Endothelial cell of hepatic sinusoid (primary cell): ENCODE data around the gene SCGB1D2.
"Not testable (repeated sequence)": the region's sequence is repeated elsewhere in the genome, so short reads cannot be mapped to it uniquely, and the experiment has no call there.

ENCODE experiments used
- in situ Hi-C: cut with HindIII; loops from 2 replicates; pipeline ENCODE4 v1.10.0; 2017; ENCODE audit warnings: low sequenced_read_pairs

SCGB1D2 gene

GRCh38 chr11:62242021-62242420, at the start of gene SCGB1D2:
Gene SCGB1D2 (plus strand): TSS chr11:62242239. CDS start chr11:62242308, 69 bp downstream.
- in situ Hi-C loops, result no loop called here

- in situ Hi-C loops, result no loop called here
Observed at GRCh38 chr11:62193952-62194351, 48.1 kb upstream of the SCGB1D2 start.

DNA sequence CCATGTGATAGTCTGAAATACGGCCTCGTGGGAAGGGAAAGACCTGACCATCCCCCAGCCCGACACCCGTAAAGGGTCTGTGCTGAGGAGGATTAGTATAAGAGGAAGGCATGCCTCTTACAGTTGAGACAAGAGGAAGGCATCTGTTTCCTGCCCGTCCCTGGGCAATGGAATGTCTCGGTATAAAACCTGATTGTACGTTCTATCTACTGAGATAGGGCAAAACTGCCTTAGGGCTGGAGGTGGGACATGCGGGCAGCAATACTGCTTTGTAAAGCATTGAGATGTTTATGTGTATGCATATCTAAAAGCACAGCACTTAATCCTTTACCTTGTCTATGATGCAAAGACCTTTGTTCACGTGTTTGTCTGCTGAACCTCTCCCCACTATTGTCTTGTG, 47.0 kb upstream of the SCGB1D2 start:
- in situ Hi-C loops, result not testable (repeated sequence)

- in situ Hi-C loops, result no loop called here
Observed at GRCh38 chr11:62195945-62196344, 46.1 kb upstream of the SCGB1D2 start.

- in situ Hi-C loops, result not testable (repeated sequence)
Observed at GRCh38 chr11:62197400-62197799, 44.6 kb upstream of the SCGB1D2 start.

DNA sequence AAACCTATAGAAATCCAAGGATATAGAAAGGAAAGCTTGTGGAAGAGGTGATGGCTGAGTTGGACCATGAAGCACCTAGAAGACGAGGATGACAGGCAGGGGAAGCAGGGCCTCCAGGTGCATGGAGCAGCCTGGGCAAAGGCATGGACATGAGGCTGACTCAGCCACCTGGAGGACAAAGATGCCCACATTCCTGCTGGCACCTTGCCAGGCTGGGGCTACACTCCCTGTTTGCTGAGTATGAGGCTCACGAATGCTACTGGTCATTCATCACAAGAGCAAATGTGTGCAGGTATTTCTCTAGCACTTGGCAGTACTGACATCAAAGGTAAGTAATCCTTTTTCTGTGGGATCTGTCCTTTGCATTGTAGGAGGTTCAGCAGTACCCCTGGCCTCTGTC, 40.7 kb upstream of the SCGB1D2 start:
- in situ Hi-C loops, result no loop called here

DNA sequence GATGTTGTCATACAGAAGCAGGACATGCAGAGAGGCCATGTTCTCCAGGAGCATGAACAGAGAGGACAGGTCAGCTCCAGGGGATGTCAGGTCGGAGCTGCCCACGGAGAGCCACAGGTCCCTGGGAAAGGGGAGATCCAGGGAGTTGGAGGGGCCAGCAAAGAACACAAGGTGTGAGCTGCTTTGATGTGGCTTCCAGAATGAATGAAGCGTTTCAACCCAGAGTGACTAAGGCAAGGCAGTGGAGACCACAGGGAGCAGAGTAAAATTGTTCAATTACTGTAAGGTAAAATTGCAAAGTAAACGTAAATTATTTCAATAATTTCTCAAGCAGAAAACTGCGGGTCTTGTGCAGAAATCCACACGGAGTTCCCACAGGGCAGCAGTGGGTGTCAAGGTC, 39.1 kb upstream of the SCGB1D2 start:
- in situ Hi-C loops, result no loop called here

- in situ Hi-C loops, result no loop called here
Observed at GRCh38 chr11:62204430-62204829, 37.6 kb upstream of the SCGB1D2 start.

- in situ Hi-C loops, result loop anchor here (5.0 kb wide), 1 partner anchor 103 kb away; no protein-coding TSS in a partner anchor
Observed at GRCh38 chr11:62205441-62205840, 36.6 kb upstream of the SCGB1D2 start.

- in situ Hi-C loops, result loop anchor here (5.0 kb wide), 1 partner anchor 104 kb away; no protein-coding TSS in a partner anchor
Observed at GRCh38 chr11:62206276-62207066, 35.6 kb upstream of the SCGB1D2 start.

GRCh38 chr11:62208785-62209144, 33.3 kb upstream of the SCGB1D2 start:
- in situ Hi-C loops, result loop anchor here (5.0 kb wide), 1 partner anchor 106 kb away; no protein-coding TSS in a partner anchor

DNA sequence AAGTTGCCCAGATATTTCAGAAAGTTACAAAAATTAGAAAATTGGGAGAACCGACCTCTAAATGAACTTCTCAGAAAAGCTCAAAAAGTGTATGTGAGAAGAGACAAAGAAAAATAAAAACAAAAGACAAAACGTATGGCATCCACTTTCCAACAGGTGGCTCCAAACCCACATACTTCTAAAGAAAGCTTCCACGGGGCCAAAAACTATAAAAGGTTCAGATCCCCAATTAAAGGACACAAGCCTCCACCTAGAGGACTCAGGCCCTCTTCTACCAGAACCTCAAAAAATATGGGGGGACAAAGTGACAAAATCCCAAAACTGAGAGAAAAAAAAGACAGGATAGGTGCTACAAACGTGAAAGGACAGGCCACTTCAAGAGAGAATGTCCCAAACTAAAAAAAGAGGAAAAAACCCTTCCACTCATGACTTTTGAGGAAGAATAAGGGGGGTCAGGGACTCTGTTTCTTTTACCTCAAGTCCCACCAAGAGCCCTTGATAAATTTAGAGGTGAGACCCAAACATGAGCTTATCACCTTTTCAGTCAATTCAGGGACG, 24.8 kb upstream of the SCGB1D2 start:
- in situ Hi-C loops, result no loop called here

DNA sequence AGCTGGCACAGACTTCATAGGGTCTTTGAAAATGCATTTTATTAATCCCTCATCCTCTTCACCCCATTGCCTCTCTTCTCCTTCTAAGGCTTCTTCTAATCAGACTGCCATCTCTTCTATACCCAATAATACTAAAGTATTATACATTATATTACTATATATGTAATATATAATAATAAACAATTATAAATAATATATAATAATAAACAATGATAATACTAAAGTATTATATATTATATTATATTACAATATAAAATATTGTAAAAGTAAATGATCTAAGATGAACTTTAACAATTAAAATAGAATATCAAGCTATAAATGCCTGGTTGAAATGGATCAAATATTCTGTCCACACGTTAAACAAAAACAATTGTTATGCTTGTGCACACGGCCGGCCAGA, 20.5 kb upstream of the SCGB1D2 start:
- in situ Hi-C loops, result no loop called here

DNA sequence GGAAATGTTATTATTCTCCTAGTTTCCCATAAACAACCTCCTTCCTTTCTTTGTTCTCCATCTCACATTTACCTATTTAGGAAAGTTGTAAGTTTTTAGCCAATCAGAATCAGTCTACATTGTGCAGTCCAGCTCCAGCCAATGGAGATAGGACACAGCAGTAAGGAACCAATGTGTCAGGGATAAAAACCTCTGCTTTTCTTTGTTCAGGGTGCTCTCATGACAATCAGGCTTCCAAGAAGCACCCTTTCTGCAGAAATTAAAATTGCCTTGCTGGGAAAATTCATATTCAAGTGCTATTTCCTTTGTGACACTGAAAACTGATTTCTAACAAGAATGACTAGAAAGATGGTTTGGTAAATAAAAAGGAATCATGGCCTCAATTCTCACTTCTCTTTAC, 18.9 kb upstream of the SCGB1D2 start:
- in situ Hi-C loops, result no loop called here

DNA sequence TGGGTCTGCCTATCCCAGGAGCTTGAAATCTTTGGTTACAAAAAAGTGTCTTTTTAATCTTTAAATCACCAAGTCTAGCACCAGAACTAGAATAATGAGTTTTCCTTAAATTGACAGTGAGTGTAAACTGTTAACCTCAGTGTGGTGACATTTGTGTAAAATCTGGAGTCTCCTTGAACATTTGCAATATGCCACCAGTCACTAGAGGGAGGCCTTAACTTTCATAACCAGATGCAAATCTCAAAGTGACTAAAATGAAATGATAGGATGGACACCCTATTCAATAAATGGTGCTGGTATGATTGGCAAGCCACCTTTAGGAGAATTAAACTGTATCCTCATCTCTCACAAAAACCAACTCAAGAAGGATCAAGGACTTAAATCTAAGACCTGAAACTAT, 8.3 kb upstream of the SCGB1D2 start:
- in situ Hi-C loops, result no loop called here

DNA sequence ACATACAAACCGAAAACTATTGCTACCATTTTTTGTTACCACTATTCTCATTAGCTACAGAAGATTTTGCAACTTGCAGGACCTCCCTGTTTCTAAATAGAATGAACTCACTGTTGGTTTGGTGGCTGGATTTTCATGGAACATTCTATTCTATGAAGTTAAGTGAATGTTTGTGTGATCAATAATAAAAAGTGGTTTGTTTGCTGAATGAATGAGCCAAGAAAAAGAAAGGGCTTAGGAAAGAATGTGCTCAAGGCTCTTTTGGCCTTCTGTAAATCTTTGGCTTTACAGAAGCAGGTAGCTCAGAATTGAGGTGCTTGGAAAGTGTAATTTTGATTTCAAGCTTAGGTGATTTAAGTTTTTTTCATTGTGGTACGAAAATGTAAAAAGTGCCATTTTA, 5.9 kb upstream of the SCGB1D2 start:
- in situ Hi-C loops, result no loop called here

- in situ Hi-C loops, result no loop called here
Observed at GRCh38 chr11:62237499-62237898, 4.5 kb upstream of the SCGB1D2 start.

DNA sequence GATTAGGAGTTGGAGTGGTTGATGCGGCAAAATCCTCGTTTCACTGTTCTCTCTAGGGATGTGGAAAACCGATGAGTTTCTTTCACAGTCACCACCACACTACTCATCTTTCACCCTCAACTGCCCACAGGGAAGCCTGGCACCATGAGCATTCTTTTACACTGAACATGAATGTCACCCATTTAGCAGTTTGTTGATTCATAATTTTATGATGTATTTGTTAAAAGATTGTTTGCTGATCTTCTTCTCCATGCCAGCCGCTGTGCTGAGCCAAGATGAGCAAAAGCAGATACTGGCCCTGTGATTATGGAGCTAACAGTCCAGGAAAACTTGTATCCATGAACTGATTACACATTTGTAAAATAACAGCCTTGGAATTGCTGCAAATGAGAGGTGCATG, 3.9 kb upstream of the SCGB1D2 start:
- in situ Hi-C loops, result no loop called here

DNA sequence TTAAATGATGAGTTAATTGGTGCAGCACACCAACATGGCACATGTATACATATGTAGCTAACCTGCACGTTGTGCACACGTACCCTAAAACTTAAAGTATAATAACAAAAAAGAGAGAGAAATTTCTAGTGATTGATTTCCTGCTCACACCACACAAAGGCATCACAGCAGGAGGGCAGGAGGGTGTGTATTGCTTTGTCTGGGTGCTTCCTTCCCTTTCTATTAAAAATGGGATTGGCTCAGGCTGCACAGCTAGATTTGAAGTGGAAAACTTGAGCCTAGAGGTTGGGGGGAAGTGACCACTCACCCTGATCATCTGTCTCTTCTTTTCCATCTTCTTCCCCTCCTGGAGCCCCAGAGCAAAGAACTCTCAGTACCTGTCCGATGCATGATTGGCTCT, 944 bp upstream of the SCGB1D2 start:
- in situ Hi-C loops, result no loop called here

- in situ Hi-C loops, result no loop called here
Observed at GRCh38 chr11:62245271-62245753, 3.3 kb downstream of the SCGB1D2 start.

GRCh38 chr11:62251698-62252097, 9.7 kb downstream of the SCGB1D2 start:
- in situ Hi-C loops, result no loop called here

- in situ Hi-C loops, result no loop called here
Observed at GRCh38 chr11:62253999-62254542, 12.0 kb downstream of the SCGB1D2 start.
